Natural killer cell (primary cell): Measurements from ENCODE around the gene BPIFB4. TPM values are rescaled to one million over a fixed set of nuclear protein-coding genes. Genes with fewer than 3 reads are reported as not detected.
"Not testable (repeated sequence)": the region's sequence is repeated elsewhere in the genome, so short reads cannot be mapped to it uniquely, and the experiment has no call there.

Experiments used
- ATAC-seq, 3 donors: fragments of 150-1000 bp in 2 of 3; fragments of 200-7000 bp in 1 of 3; cut with Tn5 transposase; 1 replicate in 1 of 3; 2 replicates in 2 of 3; pipeline ENCODE4 v1.10.0; 2021; ENCODE audit warnings: mild to moderate bottlenecking in 2 of 3, moderate library complexity in 2 of 3
- DNase-seq, 2 donors: peaks; one replicate each; pipeline versions ENCODE4 v3.0.0 to v3.0.0-alpha.2; 2013 to 2021; ENCODE audit warnings: mixed read lengths in 1 of 2
- H3K27ac ChIP-seq: one replicate; pipeline ENCODE4 v1.5.1; 2013; ENCODE audit warnings: mild to moderate bottlenecking, low read length
- H3K27me3 ChIP-seq: one replicate; pipeline ENCODE4 v1.6.1; 2013; ENCODE audit warnings: low read length; ENCODE audit not compliant: control insufficient read depth, insufficient read depth
- H3K36me3 ChIP-seq: one replicate; pipeline ENCODE4 v1.6.1; 2013; ENCODE audit warnings: low read length; ENCODE audit not compliant: control insufficient read depth, insufficient read depth
- H3K4me1 ChIP-seq: one replicate; pipeline ENCODE4 v1.6.1; 2013; ENCODE audit warnings: low read length; ENCODE audit not compliant: control insufficient read depth, insufficient read depth
- H3K4me3 ChIP-seq: one replicate; pipeline ENCODE4 v1.5.1; 2013; ENCODE audit warnings: low read length
- H3K9me3 ChIP-seq: one replicate; pipeline ENCODE4 v1.6.1; 2013; ENCODE audit warnings: low read length; ENCODE audit not compliant: control insufficient read depth, insufficient read depth
- H3K27ac Mint-ChIP-seq, 2 donors: one replicate each; pipeline ENCODE4 v1.8.0; 2022; ENCODE audit warnings: mild to moderate bottlenecking in 2 of 2, mixed read lengths in 2 of 2, moderate library complexity in 1 of 2
- H3K27me3 Mint-ChIP-seq, 2 donors: one replicate each; pipeline ENCODE4 v1.8.0; 2022; ENCODE audit warnings: low read depth in 2 of 2, mixed read lengths in 2 of 2
- H3K36me3 Mint-ChIP-seq: one replicate; pipeline ENCODE4 v1.8.0; 2022; ENCODE audit warnings: mixed read lengths
- H3K4me1 Mint-ChIP-seq, 2 donors: one replicate each; pipeline ENCODE4 v1.8.0; 2022; ENCODE audit warnings: mixed read lengths in 2 of 2
- H3K4me3 Mint-ChIP-seq: one replicate; pipeline ENCODE4 v1.8.0; 2022; ENCODE audit warnings: mild to moderate bottlenecking, moderate library complexity, mixed read lengths
- H3K9me3 Mint-ChIP-seq, 2 donors: one replicate each; pipeline ENCODE4 v1.8.0; 2022; ENCODE audit warnings: mixed read lengths in 2 of 2
- CTCF ChIP-seq: fragments of 200-600 bp; IDR thresholded peaks from one replicate; pipeline ENCODE4 v1.8.0; 2022; ENCODE audit warnings: antibody characterized with exemption
- WGBS: methylation state at CpG from one replicate; pipeline ENCODE4 v1.1.7; 2013; ENCODE audit warnings: missing lambda C conversion rate; ENCODE audit not compliant: insufficient coverage; 5-methylcytosine and 5-hydroxymethylcytosine counted together
- intact Hi-C: fragments of 100-400 bp; cut with micrococcal nuclease; formaldehyde crosslinking; loops from one replicate; pipeline ENCODE4 v1.14.2; 2022
- total RNA-seq, 4 donors: library from RNA; stranded (reverse); fragments of 120-200 nt in 1 of 4; gene quantifications; one replicate each; pipeline versions ENCODE4 v1.2.3 to v1.2.4, GENCODE V29; 2013 to 2022

Gene BPIFB4
- total RNA-seq, 3 donors from 2014 or later (not counting 1 experiment from before 2014, with no cell fraction given), result not detected

- Mint-ChIP-seq H3K27me3 (no peaks in the 10 kb centered on the region), H3K9me3 (no peaks in the 10 kb centered on the region), H3K27ac (no peak overlapping the region), H3K4me3 (no peak overlapping the region), H3K4me1 (no peaks in the 10 kb centered on the region), H3K36me3 (no peaks in the 10 kb centered on the region)
- Histone ChIP-seq H3K4me3 (no peak overlapping the region), H3K36me3 (no peaks in the 10 kb centered on the region), H3K27me3 (no peaks in the 10 kb centered on the region), H3K4me1 (no peaks in the 10 kb centered on the region), H3K27ac (no peak overlapping the region), H3K9me3 (no peaks in the 10 kb centered on the region)
- no peak for TF ChIP-seq CTCF
- no peak for DNase-seq
- intact Hi-C loops, result no loop called here
- WGBS, result 94% methylated on average over 5 of the region's 5 CpGs
- ATAC-seq, result no peak
Measured at GRCh38 chr20:33111306-33111705, 31.9 kb downstream of the BPIFB4 start.

GRCh38 chr20:33112547-33113386, 33.3 kb downstream of the BPIFB4 start:
- Mint-ChIP-seq H3K4me3 (no peak overlapping the region), H3K27ac (no peak overlapping the region), H3K36me3 (no peaks in the 10 kb centered on the region), H3K9me3 (no peaks in the 10 kb centered on the region), H3K27me3 (no peaks in the 10 kb centered on the region), H3K4me1 (no peaks in the 10 kb centered on the region)
- WGBS, result 80% methylated on average over 7 of the region's 7 CpGs
- Histone ChIP-seq H3K27ac (no peak overlapping the region), H3K36me3 (no peaks in the 10 kb centered on the region), H3K4me1 (no peaks in the 10 kb centered on the region), H3K9me3 (no peaks in the 10 kb centered on the region), H3K27me3 (no peaks in the 10 kb centered on the region), H3K4me3 (no peak overlapping the region)
- no peak for ATAC-seq
- intact Hi-C loops, result no loop called here
- TF ChIP-seq CTCF, result no peak
- DNase-seq, result no peak

GRCh38 chr20:33113387-33113908, 34.0 kb downstream of the BPIFB4 start:
- peaks cover 0 to 4% of the 10 kb centered on the region in 2 donors for H3K27me3 Mint-ChIP-seq
- Histone ChIP-seq H3K27me3 (no peaks in the 10 kb centered on the region), H3K4me3 (no peak overlapping the region), H3K27ac (no peak overlapping the region), H3K9me3 (no peaks in the 10 kb centered on the region), H3K36me3 (no peaks in the 10 kb centered on the region), H3K4me1 (no peaks in the 10 kb centered on the region)
- ATAC-seq, result no peak
- no peaks in the 10 kb centered on the region for H3K4me1 Mint-ChIP-seq
- no peak overlapping the region for H3K4me3 Mint-ChIP-seq
- no peak for DNase-seq
- TF ChIP-seq CTCF, result no peak
- no peaks in the 10 kb centered on the region for H3K9me3 Mint-ChIP-seq
- whole genome bisulfite sequencing, result 90% methylated on average over 6 of the region's 6 CpGs
- intact Hi-C loops, result no loop called here
- no peaks in the 10 kb centered on the region for H3K36me3 Mint-ChIP-seq
- no peak overlapping the region for H3K27ac Mint-ChIP-seq

GRCh38 chr20:33115501-33115900, 36.1 kb downstream of the BPIFB4 start:
- H3K27ac ChIP-seq, H3K9me3 Mint-ChIP-seq, H3K27ac Mint-ChIP-seq, H3K36me3 Mint-ChIP-seq, DNase-seq, H3K27me3 ChIP-seq, ATAC-seq, H3K9me3 ChIP-seq, H3K4me1 Mint-ChIP-seq, intact Hi-C loops, H3K4me1 ChIP-seq, H3K4me3 ChIP-seq, H3K4me3 Mint-ChIP-seq, H3K36me3 ChIP-seq: not testable (repeated sequence)
- WGBS, result 96% methylated on average over 21 of the region's 34 CpGs
- H3K27me3 Mint-ChIP-seq, result peaks cover 0 to 12% of the 10 kb centered on the region in 2 donors
